Activated T-cell treated with anti-CD3 and anti-CD28 coated beads for 48 hours (primary cell): Measurements from ENCODE around the gene SLC6A9.

ENCODE experiments used
- DNase-seq: peaks from one replicate; pipeline ENCODE4 v3.0.0-alpha.2; 2020; ENCODE audit warnings: low read depth

Gene SLC6A9

GRCh38 chr1:43983253-43983899 lies 47.9 kb downstream of the SLC6A9 start:
- no peak for DNase-seq

GRCh38 chr1:43982808-43983207 lies 48.5 kb downstream of the SLC6A9 start:
- DNase-seq: no peak

DNA sequence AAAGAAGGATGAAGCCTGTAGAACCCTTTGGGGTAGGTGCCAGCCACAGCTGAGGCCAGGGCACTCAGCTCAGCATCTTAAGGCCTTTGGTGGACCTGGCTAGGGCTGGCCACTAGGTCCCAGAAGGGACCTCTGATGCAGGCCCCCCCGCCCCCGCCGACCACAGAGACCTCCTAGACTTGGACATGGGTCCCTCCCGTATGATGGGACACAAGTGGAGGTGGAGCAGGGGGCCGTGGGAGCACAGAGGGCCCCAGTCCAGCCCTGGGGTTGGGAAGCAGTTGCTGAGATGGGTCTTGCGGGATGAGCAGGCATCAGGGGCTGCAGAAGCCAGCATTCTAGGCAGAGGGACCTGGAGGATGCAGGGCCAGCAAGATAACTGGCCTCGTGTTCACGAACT lies 49.0 kb downstream of the SLC6A9 start:
- DNase-seq: no peak

GRCh38 chr1:43981636-43982035 lies 49.6 kb downstream of the SLC6A9 start:
- no peak for DNase-seq

GRCh38 chr1:43981135-43981491 lies 50.1 kb downstream of the SLC6A9 start:
- no peak for DNase-seq

DNA sequence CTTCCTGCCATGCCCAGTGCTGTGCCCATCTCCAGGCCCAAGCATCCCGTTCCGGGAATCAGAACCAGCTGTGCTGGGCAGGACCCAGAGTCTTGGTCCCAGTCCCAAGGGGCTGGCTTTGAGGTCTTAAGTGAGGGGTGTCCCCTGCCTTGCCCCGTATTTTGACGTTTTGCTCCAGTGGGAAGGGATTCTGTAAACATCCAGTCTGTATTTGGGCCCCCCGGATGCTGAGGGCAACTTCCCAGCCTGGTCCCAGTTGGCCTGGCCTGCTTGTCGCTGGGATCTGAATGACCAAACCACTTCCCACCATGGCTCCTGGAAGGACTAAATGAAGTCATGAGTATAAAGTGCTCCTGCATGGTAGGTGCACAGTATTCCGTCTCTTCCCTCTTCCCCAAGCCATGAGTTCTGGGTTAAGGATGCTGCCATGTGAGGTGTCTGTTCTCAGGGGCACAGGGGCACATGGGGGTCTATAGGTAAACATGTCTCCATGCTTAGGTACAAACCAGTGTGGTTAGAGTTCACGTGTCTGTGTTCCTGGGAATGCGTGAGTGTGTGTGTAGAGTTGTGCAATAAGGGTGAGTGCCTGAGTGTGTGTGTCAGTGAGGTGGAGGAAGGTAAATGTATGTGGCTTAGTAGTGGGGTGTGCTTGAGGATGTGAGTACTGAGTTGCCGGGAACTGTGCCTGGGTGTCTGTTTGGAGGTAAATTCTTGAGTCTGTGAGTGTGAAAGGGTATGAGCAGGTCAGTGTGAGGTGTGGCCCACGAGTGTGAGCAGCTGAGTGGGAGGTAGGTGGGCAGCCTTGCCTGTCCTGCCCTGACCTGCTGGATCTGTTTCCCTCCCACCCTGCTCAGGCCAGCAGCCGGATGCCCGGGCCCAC lies 50.8 kb downstream of the SLC6A9 start:
- no peak for DNase-seq

- DNase-seq: peak; percentile 35
Observed at GRCh38 chr1:43979528-43980254, 51.6 kb downstream of the SLC6A9 start.

DNA sequence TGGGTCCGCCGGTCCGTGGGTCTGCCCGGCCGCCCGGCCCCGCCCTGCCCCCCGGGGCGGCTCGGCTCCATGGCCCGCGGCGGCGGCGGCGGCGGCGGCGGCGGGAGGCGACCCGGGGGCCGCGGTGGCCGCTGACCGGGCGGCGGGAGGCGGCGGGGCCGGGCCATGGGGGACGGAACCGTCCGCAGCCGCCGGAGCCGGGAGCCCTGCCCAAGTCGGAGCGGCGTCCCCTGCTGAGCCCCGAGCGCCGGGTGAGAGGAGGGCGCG lies 52.1 kb downstream of the SLC6A9 start:
- no peak for DNase-seq

- DNase-seq: peak; percentile 56
Observed at GRCh38 chr1:43978551-43979260, 52.6 kb downstream of the SLC6A9 start, which contains the start of gene B4GALT2. TSS of gene B4GALT2 (plus strand) at chr1:43979210. CDS start at chr1:43981161, 1,951 bp downstream.

GRCh38 chr1:43978264-43978550 lies 53.1 kb downstream of the SLC6A9 start:
- DNase-seq: no peak

GRCh38 chr1:43977376-43978263 lies 53.6 kb downstream of the SLC6A9 start:
- DNase-seq: no peak

DNA sequence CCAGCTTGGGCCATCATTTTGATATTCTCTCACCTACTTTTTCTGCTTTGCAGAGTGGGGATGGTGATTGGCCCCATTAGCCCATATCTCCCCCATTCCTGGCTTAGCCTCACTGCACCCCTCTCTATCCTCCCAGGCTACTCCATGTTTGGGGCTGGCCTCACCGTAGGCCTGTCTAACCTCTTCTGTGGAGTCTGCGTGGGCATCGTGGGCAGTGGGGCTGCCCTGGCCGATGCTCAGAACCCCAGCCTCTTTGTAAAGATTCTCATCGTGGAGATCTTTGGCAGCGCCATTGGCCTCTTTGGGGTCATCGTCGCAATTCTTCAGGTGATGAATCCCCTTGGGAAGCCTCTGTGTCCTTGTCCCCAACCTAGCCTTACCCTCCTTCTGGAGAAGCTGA lies 54.4 kb downstream of the SLC6A9 start:
- no peak for DNase-seq

DNA sequence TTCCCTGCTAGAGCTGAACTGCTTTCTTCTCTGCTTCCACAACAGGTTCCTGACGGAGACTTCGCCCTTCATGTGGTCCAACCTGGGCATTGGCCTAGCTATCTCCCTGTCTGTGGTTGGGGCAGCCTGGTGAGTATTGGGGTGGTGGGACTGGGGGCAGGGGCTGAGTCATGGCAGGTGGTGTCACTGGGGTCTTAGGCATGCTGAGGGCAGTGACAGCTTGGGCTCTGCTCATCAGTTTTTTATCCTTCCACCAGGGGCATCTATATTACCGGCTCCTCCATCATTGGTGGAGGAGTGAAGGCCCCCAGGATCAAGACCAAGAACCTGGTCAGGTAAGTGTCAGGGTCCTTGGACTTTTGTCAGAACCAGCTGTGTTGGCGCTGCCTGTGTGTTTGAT lies 55.2 kb downstream of the SLC6A9 start:
- DNase-seq: no peak

DNA sequence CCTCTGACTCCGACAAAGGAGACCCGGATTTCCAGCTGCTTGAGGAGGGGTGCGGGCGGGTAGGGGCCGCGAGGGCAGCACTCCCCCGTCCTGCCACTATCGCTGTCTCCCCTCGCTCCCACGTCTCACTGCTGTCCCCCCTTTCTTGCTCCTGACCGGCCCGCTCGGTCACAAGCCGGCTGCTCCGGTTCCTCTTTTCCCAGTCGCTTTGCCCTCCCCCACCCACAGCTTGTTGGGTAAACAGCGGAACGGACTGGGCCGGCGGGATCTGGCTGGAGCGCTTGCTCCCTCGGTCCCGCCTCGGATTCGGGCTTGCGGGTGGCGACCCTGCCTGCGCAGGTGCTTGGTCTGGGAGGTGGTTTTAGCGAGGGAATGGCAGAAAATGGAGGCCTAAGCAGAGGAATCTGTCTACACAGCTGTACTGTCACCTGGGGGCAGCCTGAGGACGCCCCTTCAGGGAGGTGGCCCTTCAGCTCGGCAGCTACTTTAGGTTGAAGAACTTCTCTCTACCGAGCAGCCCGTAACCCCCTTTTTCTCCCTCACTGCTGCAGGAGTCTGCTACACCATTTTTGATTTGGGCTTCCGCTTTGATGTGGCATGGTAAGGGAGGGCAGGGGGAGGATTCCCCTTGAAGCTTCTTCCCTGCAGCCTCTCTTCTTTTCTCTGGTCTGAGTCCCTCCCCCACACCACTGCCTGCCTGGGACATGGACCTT lies 55.9 kb downstream of the SLC6A9 start:
- DNase-seq: no peak

- peak; percentile 95 for DNase-seq
Observed at GRCh38 chr1:43974443-43975248, 56.6 kb downstream of the SLC6A9 start, which contains the start of gene ATP6V0B. TSS of gene ATP6V0B (plus strand) at chr1:43974960. CDS start at chr1:43975041, 81 bp downstream.

DNA sequence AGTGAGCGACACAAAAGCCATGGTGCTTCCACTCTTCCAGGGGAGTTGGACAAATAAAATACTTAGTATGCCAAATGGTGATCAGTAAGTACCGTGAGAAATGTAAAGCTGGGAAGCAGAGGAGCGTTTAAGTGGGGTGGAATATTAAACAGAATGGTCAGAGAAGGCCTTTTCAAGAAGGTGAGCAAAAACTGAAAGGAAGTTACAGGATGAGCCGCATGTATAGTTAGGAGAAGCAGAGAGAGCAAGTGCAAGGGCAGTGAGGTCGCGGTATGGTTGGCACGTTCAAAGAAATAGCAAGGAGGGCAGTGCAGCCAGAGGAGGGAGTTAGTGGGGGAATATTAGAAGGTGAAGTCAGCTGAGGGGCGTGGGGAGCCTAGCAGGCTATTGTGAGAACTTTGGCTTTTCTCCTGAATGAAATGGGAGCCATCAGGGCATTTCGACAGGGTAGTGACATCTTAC lies 57.2 kb downstream of the SLC6A9 start:
- no peak for DNase-seq

DNA sequence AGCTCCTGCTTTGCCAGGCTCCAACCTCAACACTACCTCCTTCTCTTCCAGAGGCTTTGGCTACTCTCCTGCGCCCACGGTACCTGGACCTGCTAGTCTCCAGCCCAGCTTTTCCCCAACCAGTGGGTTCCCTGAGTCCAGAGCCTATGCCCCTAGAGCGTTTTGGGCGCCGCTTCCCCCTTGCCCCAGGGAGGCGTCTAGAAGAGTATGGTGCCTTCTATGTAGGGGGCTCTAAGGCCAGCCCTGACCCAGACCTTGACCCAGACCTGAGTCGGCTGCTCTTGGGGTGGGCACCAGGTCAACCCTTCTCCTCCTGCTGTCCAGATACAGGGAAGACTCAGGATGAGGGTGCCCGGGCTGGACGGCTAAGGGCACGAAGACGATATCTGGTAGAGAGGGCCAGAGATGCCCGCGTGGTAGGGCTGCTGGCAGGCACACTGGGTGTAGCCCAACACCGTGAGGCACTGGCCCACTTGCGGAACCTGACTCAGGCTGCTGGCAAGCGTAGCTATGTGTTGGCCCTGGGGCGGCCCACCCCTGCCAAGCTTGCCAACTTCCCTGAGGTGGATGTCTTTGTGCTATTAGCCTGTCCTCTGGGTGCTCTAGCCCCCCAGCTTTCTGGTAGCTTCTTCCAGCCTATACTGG lies 59.8 kb downstream of the SLC6A9 start:
- no peak for DNase-seq

DNA sequence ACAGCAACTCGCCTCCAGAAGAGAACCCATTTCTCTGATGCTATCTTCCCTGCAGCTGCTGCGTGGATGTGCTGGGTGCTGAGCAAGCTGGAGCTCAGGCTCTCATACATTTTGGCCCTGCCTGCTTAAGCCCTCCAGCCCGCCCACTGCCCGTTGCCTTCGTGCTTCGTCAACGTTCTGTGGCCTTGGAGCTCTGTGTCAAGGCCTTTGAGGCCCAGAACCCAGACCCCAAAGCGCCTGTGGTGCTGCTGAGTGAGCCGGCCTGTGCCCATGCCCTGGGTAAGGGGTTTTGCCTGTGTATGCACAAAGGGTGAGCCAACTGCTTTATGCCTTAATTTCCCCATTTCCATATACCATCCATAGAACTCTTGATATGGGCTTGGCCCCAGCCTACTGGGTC lies 60.4 kb downstream of the SLC6A9 start:
- no peak for DNase-seq

- no peak for DNase-seq
Observed at GRCh38 chr1:43970502-43970901, 60.8 kb downstream of the SLC6A9 start.
